ENCODE measurements around the gene OTULINL. TPM values are rescaled to one million over a fixed set of nuclear protein-coding genes. Genes with fewer than 3 reads are reported as not detected.

OTULINL gene
- total RNA-seq, 1 donor = 1.9 TPM

Other genes starting within 250 kb of the OTULINL start
- 21.8 TPM for gene OTULIN, start 82.9 kb downstream of the OTULINL start, total RNA-seq

All from hematopoietic multipotent progenitor cell (in vitro differentiated cells).